ENCODE measurements around the gene PLEKHB1.

DNA sequence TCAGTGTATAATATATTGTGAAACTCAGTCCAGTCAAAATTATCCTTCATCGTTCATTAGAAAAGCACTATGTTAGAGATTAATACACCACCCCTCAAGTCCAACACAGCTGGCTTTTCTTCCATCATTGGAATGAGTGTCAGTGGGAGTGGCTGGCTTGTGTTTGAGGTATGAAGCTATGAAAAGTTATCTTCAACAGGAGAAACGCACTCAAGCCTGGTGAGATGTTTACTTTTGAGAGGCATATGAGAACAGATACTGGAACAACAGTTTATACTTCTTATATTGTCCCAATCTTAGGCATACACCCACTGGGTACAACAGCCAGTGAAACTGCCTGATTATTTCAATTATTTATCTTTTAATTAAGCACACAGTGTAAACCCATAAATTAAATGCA is 34.3 kb downstream of the PLEKHB1 start:
- TF ChIP-seq POLR2A (IDR thresholded peaks at IDR 0.05; ENCODE audit: borderline replicate concordance, extremely low read depth, insufficient read depth, insufficient read length), result no peak
- TF ChIP-seq, protein P1, sequence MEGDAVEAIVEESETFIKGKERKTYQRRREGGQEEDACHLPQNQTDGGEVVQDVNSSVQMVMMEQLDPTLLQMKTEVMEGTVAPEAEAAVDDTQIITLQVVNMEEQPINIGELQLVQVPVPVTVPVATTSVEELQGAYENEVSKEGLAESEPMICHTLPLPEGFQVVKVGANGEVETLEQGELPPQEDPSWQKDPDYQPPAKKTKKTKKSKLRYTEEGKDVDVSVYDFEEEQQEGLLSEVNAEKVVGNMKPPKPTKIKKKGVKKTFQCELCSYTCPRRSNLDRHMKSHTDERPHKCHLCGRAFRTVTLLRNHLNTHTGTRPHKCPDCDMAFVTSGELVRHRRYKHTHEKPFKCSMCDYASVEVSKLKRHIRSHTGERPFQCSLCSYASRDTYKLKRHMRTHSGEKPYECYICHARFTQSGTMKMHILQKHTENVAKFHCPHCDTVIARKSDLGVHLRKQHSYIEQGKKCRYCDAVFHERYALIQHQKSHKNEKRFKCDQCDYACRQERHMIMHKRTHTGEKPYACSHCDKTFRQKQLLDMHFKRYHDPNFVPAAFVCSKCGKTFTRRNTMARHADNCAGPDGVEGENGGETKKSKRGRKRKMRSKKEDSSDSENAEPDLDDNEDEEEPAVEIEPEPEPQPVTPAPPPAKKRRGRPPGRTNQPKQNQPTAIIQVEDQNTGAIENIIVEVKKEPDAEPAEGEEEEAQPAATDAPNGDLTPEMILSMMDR (IDR thresholded peaks at IDR 0.05 in 2 of 3, conservative IDR thresholded peaks at IDR 0.05 in 1 of 3; ENCODE audit: borderline replicate concordance in 1 of 3, insufficient read depth in 1 of 3, low read depth in 2 of 3, low read length in 2 of 3), result no peak
- no peak for TF ChIP-seq CEBPB (IDR thresholded peaks at IDR 0.05; ENCODE audit: low read depth)
- no peak for TF ChIP-seq POLR2AphosphoS5 (IDR thresholded peaks at IDR 0.05; ENCODE audit: low read depth, low read length)
- TF ChIP-seq ZNF274 (IDR thresholded peaks at IDR 0.05; ENCODE audit: low read depth, low read length), result no peak
- TF ChIP-seq EZH2 (IDR thresholded peaks at IDR 0.05), result no peak
- TF ChIP-seq EZH2phosphoT487 (IDR thresholded peaks at IDR 0.05; ENCODE audit: borderline replicate concordance), result no peak
- TF ChIP-seq, protein P2, sequence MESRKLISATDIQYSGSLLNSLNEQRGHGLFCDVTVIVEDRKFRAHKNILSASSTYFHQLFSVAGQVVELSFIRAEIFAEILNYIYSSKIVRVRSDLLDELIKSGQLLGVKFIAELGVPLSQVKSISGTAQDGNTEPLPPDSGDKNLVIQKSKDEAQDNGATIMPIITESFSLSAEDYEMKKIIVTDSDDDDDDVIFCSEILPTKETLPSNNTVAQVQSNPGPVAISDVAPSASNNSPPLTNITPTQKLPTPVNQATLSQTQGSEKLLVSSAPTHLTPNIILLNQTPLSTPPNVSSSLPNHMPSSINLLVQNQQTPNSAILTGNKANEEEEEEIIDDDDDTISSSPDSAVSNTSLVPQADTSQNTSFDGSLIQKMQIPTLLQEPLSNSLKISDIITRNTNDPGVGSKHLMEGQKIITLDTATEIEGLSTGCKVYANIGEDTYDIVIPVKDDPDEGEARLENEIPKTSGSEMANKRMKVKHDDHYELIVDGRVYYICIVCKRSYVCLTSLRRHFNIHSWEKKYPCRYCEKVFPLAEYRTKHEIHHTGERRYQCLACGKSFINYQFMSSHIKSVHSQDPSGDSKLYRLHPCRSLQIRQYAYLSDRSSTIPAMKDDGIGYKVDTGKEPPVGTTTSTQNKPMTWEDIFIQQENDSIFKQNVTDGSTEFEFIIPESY (IDR thresholded peaks at IDR 0.05; ENCODE audit: extremely low read depth, insufficient replicate concordance, low read length), result no peak
- TF ChIP-seq ZFX (IDR thresholded peaks at IDR 0.05), result no peak
- TF ChIP-seq RAD21 (IDR thresholded peaks at IDR 0.05; ENCODE audit: low read depth), result no peak
- TF ChIP-seq SP1 (IDR thresholded peaks at IDR 0.05; ENCODE audit: low read depth), result no peak

All from HCT116 (cell line).